Neutrophil (primary cell): ENCODE measurements around the gene MBNL2.

ENCODE experiments used
- H3K27ac ChIP-seq: fragments of 200-600 bp; sonication (generic); 2 replicates; pipeline ENCODE4 v1.5.1; 2016; ENCODE audit warnings: mild to moderate bottlenecking, moderate library complexity
- H3K27me3 ChIP-seq: fragments of 200-600 bp; sonication (generic); 2 replicates; pipeline ENCODE4 v1.6.0; 2016; ENCODE audit warnings: mild to moderate bottlenecking
- H3K36me3 ChIP-seq: fragments of 200-600 bp; sonication (generic); 2 replicates; pipeline ENCODE4 v1.5.1; 2017
- H3K4me1 ChIP-seq, 2 experiments: fragments of 200-600 bp in 1 of 2; sonication (generic) in 1 of 2; 1 replicate in 1 of 2; 2 replicates in 1 of 2; pipeline versions ENCODE4 v1.5.1 to v1.6.1; 2013 to 2016; ENCODE audit warnings: low read depth in 1 of 2, low read length in 1 of 2, mild to moderate bottlenecking in 1 of 2, moderate library complexity in 1 of 2; ENCODE audit not compliant: control insufficient read depth in 1 of 2, insufficient read depth in 1 of 2
- H3K4me3 ChIP-seq, 2 experiments: fragments of 200-600 bp in 1 of 2; sonication (generic) in 1 of 2; 1 replicate in 1 of 2; 2 replicates in 1 of 2; pipeline ENCODE4 v1.5.1; 2013 to 2016; ENCODE audit warnings: low read depth in 1 of 2, low read length in 1 of 2, mild to moderate bottlenecking in 1 of 2, moderate library complexity in 1 of 2
- H3K9me3 ChIP-seq: fragments of 200-600 bp; sonication (generic); 2 replicates; pipeline ENCODE4 v1.5.1; 2016
- TF ChIP-seq, protein P1 (sequence below): fragments of 200-600 bp; sonication (generic); IDR thresholded peaks from 2 replicates; pipeline ENCODE4 v1.5.1; 2016; ENCODE audit warnings: antibody characterized with exemption

Gene MBNL2

DNA sequence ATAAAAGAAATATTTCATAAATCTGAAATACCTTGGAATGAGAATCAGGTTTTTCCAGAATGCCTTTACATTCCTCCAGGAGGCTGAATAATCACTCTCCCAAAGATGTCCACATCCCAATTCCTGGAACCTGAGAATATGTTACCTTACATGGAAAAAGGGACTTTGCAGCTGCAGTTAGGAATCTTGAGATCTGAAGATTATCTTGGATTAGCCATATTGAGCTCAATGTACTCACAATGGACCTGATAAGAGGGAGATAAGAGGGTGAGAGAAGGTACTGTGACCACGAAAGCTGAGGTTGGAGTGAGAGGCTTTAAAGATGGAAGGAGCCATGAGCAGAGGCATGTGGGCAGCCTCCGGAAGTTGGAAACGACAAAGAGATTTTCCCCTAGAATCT lies 36.8 kb upstream of the MBNL2 start:
- H3K27me3 ChIP-seq: peaks cover 24% of the 10 kb centered on the region
- no peak overlapping the region for H3K27ac ChIP-seq
- no peaks in the 10 kb centered on the region for H3K36me3 ChIP-seq
- no peaks in the 10 kb centered on the region for H3K4me1 ChIP-seq
- H3K9me3 ChIP-seq: no peaks in the 10 kb centered on the region
- H3K4me3 ChIP-seq: no peak overlapping the region
- TF ChIP-seq, protein P1, sequence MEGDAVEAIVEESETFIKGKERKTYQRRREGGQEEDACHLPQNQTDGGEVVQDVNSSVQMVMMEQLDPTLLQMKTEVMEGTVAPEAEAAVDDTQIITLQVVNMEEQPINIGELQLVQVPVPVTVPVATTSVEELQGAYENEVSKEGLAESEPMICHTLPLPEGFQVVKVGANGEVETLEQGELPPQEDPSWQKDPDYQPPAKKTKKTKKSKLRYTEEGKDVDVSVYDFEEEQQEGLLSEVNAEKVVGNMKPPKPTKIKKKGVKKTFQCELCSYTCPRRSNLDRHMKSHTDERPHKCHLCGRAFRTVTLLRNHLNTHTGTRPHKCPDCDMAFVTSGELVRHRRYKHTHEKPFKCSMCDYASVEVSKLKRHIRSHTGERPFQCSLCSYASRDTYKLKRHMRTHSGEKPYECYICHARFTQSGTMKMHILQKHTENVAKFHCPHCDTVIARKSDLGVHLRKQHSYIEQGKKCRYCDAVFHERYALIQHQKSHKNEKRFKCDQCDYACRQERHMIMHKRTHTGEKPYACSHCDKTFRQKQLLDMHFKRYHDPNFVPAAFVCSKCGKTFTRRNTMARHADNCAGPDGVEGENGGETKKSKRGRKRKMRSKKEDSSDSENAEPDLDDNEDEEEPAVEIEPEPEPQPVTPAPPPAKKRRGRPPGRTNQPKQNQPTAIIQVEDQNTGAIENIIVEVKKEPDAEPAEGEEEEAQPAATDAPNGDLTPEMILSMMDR: no peak

DNA sequence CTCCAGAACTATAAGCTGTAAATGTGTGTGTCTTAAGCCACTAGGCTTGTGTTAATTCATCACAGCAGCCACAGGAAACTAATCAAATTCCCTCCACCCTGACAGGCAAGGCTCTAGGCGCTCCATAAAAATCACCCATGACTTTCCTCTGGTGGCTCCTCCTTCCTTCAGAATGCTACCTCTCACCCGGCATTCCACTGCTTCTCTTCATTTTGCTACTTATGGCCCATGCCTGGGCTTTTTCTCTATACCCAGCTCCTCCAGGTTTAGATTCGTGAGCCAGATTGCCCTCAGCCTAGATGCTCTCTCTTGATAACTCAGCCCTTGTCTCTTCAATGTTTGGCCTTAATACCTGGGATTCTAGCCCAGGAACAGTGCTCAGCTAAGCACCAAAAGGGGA lies 36.4 kb upstream of the MBNL2 start:
- TF ChIP-seq, protein P1: no peak
- no peaks in the 10 kb centered on the region for H3K36me3 ChIP-seq
- H3K27ac ChIP-seq: no peak overlapping the region
- H3K27me3 ChIP-seq: peaks cover 29% of the 10 kb centered on the region
- no peak overlapping the region for H3K4me3 ChIP-seq
- no peaks in the 10 kb centered on the region for H3K4me1 ChIP-seq
- no peaks in the 10 kb centered on the region for H3K9me3 ChIP-seq

DNA sequence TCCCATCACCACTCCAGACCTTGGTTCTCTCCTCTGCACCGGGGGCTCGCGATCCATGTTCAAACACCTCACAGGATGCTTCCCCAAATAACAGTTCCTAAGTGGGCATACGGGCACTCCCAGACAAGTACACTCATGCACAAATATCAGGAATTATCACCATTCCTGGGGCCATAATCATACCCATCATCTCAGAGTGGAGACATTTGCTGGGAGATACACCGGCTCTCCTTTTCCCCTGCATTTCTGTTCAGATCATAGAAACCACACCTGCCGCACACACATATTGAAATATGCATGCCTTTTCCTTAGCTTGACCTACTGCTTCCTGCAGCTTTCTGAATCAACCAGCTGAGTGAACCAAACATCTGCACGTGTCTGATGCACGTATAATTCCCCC lies 33.9 kb upstream of the MBNL2 start:
- Histone ChIP-seq H3K36me3 (no peaks in the 10 kb centered on the region), H3K27ac (no peak overlapping the region), H3K27me3 (peaks cover 34% of the 10 kb centered on the region), H3K4me1 (no peaks in the 10 kb centered on the region), H3K9me3 (no peaks in the 10 kb centered on the region), H3K4me3 (no peak overlapping the region)
- TF ChIP-seq, protein P1: no peak

DNA sequence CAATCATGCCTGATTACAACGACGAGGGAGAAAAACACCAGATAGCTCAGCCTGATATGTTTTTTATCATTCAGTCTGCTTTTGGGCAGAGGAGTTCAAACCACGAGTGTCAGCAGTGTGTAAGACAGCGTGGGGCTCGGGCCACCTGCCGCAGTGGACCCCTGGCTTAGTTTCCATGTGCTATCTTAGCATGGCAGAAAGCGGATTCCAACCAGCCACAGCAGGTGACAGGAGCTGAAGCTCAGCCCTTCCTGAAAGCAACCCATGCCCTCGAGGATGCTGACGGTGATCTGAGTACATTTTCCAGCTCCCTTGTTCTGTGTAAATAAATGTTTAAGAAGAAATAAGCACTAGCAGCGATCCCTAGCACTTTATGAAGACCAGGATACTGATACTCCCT lies 32.2 kb upstream of the MBNL2 start:
- H3K9me3 ChIP-seq: no peaks in the 10 kb centered on the region
- no peak overlapping the region for H3K27ac ChIP-seq
- TF ChIP-seq, protein P1: no peak
- H3K27me3 ChIP-seq: peaks cover 41% of the 10 kb centered on the region
- H3K36me3 ChIP-seq: no peaks in the 10 kb centered on the region
- H3K4me3 ChIP-seq: no peak overlapping the region
- no peaks in the 10 kb centered on the region for H3K4me1 ChIP-seq

DNA sequence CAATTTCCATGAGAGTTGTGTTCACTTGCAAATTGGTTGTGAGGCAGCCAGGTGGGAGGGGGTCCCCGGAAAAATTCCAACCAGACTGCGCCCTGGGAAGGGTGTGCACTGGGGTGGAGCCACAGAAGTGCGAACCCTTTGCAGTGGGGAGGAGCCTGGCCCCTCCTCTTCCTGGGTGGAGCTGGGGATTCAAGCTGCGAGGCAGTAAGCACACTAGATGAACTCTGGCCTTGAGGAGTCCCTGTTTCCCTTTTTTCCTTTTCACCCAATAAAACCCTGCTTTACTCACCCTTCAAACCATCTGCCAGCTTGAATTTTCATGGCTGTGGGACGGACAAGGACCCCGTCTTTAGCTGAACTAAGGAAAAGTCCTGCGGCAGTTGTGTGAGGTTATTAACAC lies 31.0 kb upstream of the MBNL2 start:
- H3K9me3 ChIP-seq: no peaks in the 10 kb centered on the region
- H3K4me1 ChIP-seq: no peaks in the 10 kb centered on the region
- TF ChIP-seq, protein P1: no peak
- H3K36me3 ChIP-seq: no peaks in the 10 kb centered on the region
- H3K27me3 ChIP-seq: peaks cover 50% of the 10 kb centered on the region
- no peak overlapping the region for H3K4me3 ChIP-seq
- H3K27ac ChIP-seq: no peak overlapping the region

DNA sequence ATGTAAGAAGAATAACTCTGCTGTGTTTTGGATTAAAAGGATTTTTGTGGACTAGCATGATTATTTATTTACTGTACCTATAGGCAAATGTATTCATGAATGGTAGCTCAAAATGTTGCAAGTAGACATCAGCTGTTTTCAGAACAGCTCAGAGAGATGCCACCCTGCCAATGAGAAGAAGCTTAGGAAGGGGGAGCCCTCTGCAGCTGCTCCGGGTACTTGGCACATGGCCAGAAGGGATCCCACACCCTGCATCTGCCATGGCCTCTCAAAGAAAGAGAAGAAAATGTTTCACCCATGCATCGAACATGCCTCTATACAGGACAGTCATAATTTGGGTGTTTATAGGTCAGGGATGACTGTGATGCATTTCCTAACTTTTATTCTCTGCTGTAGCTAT lies 30.5 kb upstream of the MBNL2 start:
- Histone ChIP-seq H3K27me3 (peaks cover 55% of the 10 kb centered on the region), H3K27ac (no peak overlapping the region), H3K4me1 (no peaks in the 10 kb centered on the region), H3K9me3 (no peaks in the 10 kb centered on the region), H3K4me3 (no peak overlapping the region), H3K36me3 (no peaks in the 10 kb centered on the region)
- TF ChIP-seq, protein P1: no peak
